IMR-90 (cell line): ENCODE measurements around the gene MYH16. TPM values are rescaled to one million over a fixed set of nuclear protein-coding genes. Genes with fewer than 3 reads are reported as not detected.

Experiments
- ATAC-seq: fragments of 200-7000 bp; cut with Tn5 transposase; 2 replicates; pipeline ENCODE4 v1.9.1; 2020; ENCODE audit warnings: low read depth, mild to moderate bottlenecking, moderate library complexity
- BruUV-seq: library from RNA; stranded (reverse); fragments of 400-500 nt; replicated peaks from 2 replicates; lab custom pipeline; 2021; lab: Mats Ljungman, UMichigan
- CTCF ChIA-PET: fragments of 300-600 bp; formaldehyde crosslinking; extraction: SDS; loops from one replicate; lab custom pipeline; 2021; ENCODE audit warnings: antibody characterized with exemption; lab: Yijun Ruan, JAX
- POLR2A ChIA-PET: fragments of 300-600 bp; sonication (Branson Sonifier 250); formaldehyde crosslinking; loops from one replicate; lab custom pipeline; 2022; ENCODE audit warnings: antibody characterized with exemption; ENCODE audit not compliant: unreplicated experiment; lab: Charles Lee
- DNase-seq: peaks from one replicate; pipeline ENCODE4 v3.0.0; 2013
- H2AFZ ChIP-seq: replicated peaks from 2 replicates; pipeline ENCODE3; 2013; ENCODE audit warnings: low read length, mild to moderate bottlenecking; ENCODE audit not compliant: poor library complexity
- H2AK5ac ChIP-seq: 2 replicates; pipeline ENCODE4 v1.6.1; 2013; ENCODE audit warnings: low read depth, low read length, inconsistent platforms
- H2AK9ac ChIP-seq: replicated peaks from 2 replicates; pipeline ENCODE3; 2013; ENCODE audit warnings: mild to moderate bottlenecking, low read depth, low read length, moderate library complexity; ENCODE audit not compliant: poor library complexity
- H2BK120ac ChIP-seq: 2 replicates; pipeline ENCODE4 v1.6.1; 2013; ENCODE audit warnings: low read depth, low read length, inconsistent platforms
- H2BK15ac ChIP-seq: 3 replicates; pipeline ENCODE4 v1.6.1; 2013; ENCODE audit warnings: low read depth, low read length, inconsistent platforms
- H2BK20ac ChIP-seq: 2 replicates; pipeline ENCODE4 v1.6.1; 2013; ENCODE audit warnings: low read depth, mild to moderate bottlenecking, inconsistent platforms, low read length, moderate library complexity
- H2BK5ac ChIP-seq: 2 replicates; pipeline ENCODE4 v1.6.1; 2013; ENCODE audit warnings: mild to moderate bottlenecking, low read depth, low read length, inconsistent platforms; ENCODE audit not compliant: poor library complexity, severe bottlenecking
- H3K14ac ChIP-seq: replicated peaks from 2 replicates; pipeline ENCODE4 v1.6.1; 2013; ENCODE audit warnings: low read depth, low read length, inconsistent platforms
- H3K18ac ChIP-seq: 2 replicates; pipeline ENCODE4 v1.6.1; 2013; ENCODE audit warnings: low read depth, low read length, control low read depth
- H3K23ac ChIP-seq: 2 replicates; pipeline ENCODE4 v1.6.1; 2013; ENCODE audit warnings: low read depth, low read length, inconsistent platforms
- H3K27ac ChIP-seq: 2 replicates; pipeline ENCODE4 v1.5.1; 2013; ENCODE audit warnings: mild to moderate bottlenecking, control low read depth, low read length; ENCODE audit not compliant: insufficient read depth
- H3K27me3 ChIP-seq: 2 replicates; pipeline ENCODE4 v1.6.1; 2013; ENCODE audit warnings: low read length; ENCODE audit not compliant: control insufficient read depth, insufficient read depth
- H3K36me3 ChIP-seq: 2 replicates; pipeline ENCODE4 v1.6.1; 2013; ENCODE audit warnings: low read length, mixed read lengths; ENCODE audit not compliant: control insufficient read depth, insufficient read depth
- H3K4ac ChIP-seq: 2 replicates; pipeline ENCODE4 v1.6.1; 2013; ENCODE audit warnings: low read depth, low read length, inconsistent platforms
- H3K4me1 ChIP-seq: 2 replicates; pipeline ENCODE4 v1.6.1; 2013; ENCODE audit warnings: low read length, mixed read lengths; ENCODE audit not compliant: control insufficient read depth, insufficient read depth
- H3K4me2 ChIP-seq: 2 replicates; pipeline ENCODE4 v1.6.1; 2013; ENCODE audit warnings: low read depth, mild to moderate bottlenecking, control low read depth, low read length, moderate library complexity
- H3K4me3 ChIP-seq: 2 replicates; pipeline ENCODE4 v1.5.1; 2013; ENCODE audit warnings: low read depth, mild to moderate bottlenecking, control low read depth, low read length, moderate library complexity; ENCODE audit not compliant: insufficient read depth
- H3K56ac ChIP-seq: 2 replicates; pipeline ENCODE4 v1.6.1; 2013; ENCODE audit warnings: low read length, inconsistent platforms; ENCODE audit not compliant: insufficient read depth; ENCODE audit errors: extremely low read depth
- H3K79me1 ChIP-seq, 2 experiments: 2 replicates each; pipeline ENCODE4 v1.6.1; 2013; ENCODE audit warnings: low read length in 2 of 2, inconsistent platforms in 1 of 2, low read depth in 1 of 2
- H3K9ac ChIP-seq: 2 replicates; pipeline ENCODE4 v1.6.1; 2013; ENCODE audit warnings: low read depth, low read length, control low read depth
- H3K9me1 ChIP-seq: 2 replicates; pipeline ENCODE4 v1.6.1; 2013; ENCODE audit warnings: low read length, inconsistent platforms; ENCODE audit not compliant: insufficient read depth
- H3K9me3 ChIP-seq: 2 replicates; pipeline ENCODE4 v1.6.1; 2013; ENCODE audit warnings: low read length; ENCODE audit not compliant: control insufficient read depth, insufficient read depth
- H4K20me1 ChIP-seq: 2 replicates; pipeline ENCODE4 v1.6.1; 2013; ENCODE audit warnings: low read length, inconsistent platforms; ENCODE audit not compliant: insufficient read depth
- H4K5ac ChIP-seq: 2 replicates; pipeline ENCODE4 v1.6.1; 2013; ENCODE audit warnings: mild to moderate bottlenecking, low read depth, low read length, control low read depth
- H4K8ac ChIP-seq, 2 experiments: 2 replicates each; pipeline ENCODE4 v1.6.1; 2013; ENCODE audit warnings: low read depth in 2 of 2, low read length in 2 of 2, control low read depth in 1 of 2, inconsistent platforms in 1 of 2
- H4K91ac ChIP-seq: 2 replicates; pipeline ENCODE4 v1.6.1; 2013; ENCODE audit warnings: low read depth, low read length, inconsistent platforms; ENCODE audit not compliant: insufficient read depth
- BHLHE40 ChIP-seq: fragments of 150-350 bp; IDR thresholded peaks from 2 replicates; pipeline ENCODE4 v1.6.1; 2016; ENCODE audit warnings: mild to moderate bottlenecking, low read depth, low read length
- CHD1 ChIP-seq: IDR thresholded peaks from 2 replicates; pipeline ENCODE4 v1.6.1; 2012; ENCODE audit warnings: low read depth, low read length, improper control_type of control experiment
- FOS ChIP-seq: fragments of 150-350 bp; IDR thresholded peaks from 2 replicates; pipeline ENCODE4 v1.6.1; 2016; ENCODE audit warnings: low read depth, low read length
- MAFK ChIP-seq: IDR thresholded peaks from 2 replicates; pipeline ENCODE4 v1.6.1; 2012; ENCODE audit warnings: low read depth, low read length, improper control_type of control experiment
- MAZ ChIP-seq: IDR thresholded peaks from 2 replicates; pipeline ENCODE4 v1.6.1; 2012; ENCODE audit warnings: low read depth, mild to moderate bottlenecking, low read length, improper control_type of control experiment, moderate library complexity, borderline replicate concordance
- MXI1 ChIP-seq: IDR thresholded peaks from 2 replicates; pipeline ENCODE4 v1.6.1; 2012; ENCODE audit warnings: low read depth, mild to moderate bottlenecking, low read length, moderate library complexity, borderline replicate concordance
- NFE2L2 ChIP-seq: fragments of 150-350 bp; IDR thresholded peaks from 2 replicates; pipeline ENCODE4 v1.6.1; 2016; ENCODE audit warnings: low read depth, mild to moderate bottlenecking, low read length
- POLR2A ChIP-seq: IDR thresholded peaks from 2 replicates; pipeline ENCODE4 v1.6.1; 2012; ENCODE audit warnings: mild to moderate bottlenecking, low read depth, low read length
- RAD21 ChIP-seq: IDR thresholded peaks from 2 replicates; pipeline ENCODE4 v1.6.1; 2012; ENCODE audit warnings: low read length, improper control_type of control experiment
- RCOR1 ChIP-seq: IDR thresholded peaks from 2 replicates; pipeline ENCODE4 v1.6.1; 2012; ENCODE audit warnings: mild to moderate bottlenecking, low read length, improper control_type of control experiment; ENCODE audit not compliant: insufficient replicate concordance
- RFX5 ChIP-seq: IDR thresholded peaks from 2 replicates; pipeline ENCODE4 v1.8.0; 2012; ENCODE audit warnings: low read depth, mild to moderate bottlenecking, low read length, moderate library complexity
- SMC3 ChIP-seq: fragments of 150-350 bp; IDR thresholded peaks from 2 replicates; pipeline ENCODE4 v1.6.1; 2016; ENCODE audit warnings: low read depth, mild to moderate bottlenecking, antibody characterized with exemption, low read length, moderate library complexity
- WGBS, 2 experiments: methylation state at CpG; one replicate each; pipeline versions ENCODE4 v1.1.5 to v1.1.7; 2013; ENCODE audit warnings: missing lambda C conversion rate in 2 of 2; ENCODE audit not compliant: insufficient read length in 1 of 2; ENCODE audit errors: extremely low coverage in 2 of 2; 5-methylcytosine and 5-hydroxymethylcytosine counted together
- dilution Hi-C: fragments of 300-500 bp; cut with HindIII; formaldehyde crosslinking; loops from one replicate; pipeline ENCODE4 v1.14.3; 2018; ENCODE audit warnings: low sequenced_read_pairs; ENCODE audit not compliant: unreplicated experiment
- in situ Hi-C: fragments of 300-500 bp; cut with MboI; formaldehyde crosslinking; loops from 3 replicates; pipeline ENCODE4 v1.14.3; 2019; ENCODE audit warnings: low sequenced_read_pairs, inconsistent platforms, mixed read lengths
- intact Hi-C: fragments of 100-400 bp; cut with micrococcal nuclease; formaldehyde crosslinking; loops from 2 replicates; pipeline ENCODE4 v1.10.0; 2022
- polyA plus RNA-seq, 3 experiments: library from polyadenylated mRNA; depleted of rRNA; stranded (reverse); fragments of >200 nt; gene quantifications; 2 replicates each; pipeline ENCODE4 v1.2.3, GENCODE V29; 2012; ENCODE audit warnings: low replicate concordance in 1 of 3
- total RNA-seq: library from RNA; depleted of rRNA; stranded (reverse); fragments of >200 nt; gene quantifications from 2 replicates; pipeline ENCODE4 v1.2.3, GENCODE V29; 2012
- TF ChIP-seq, protein P1 (sequence below): fragments of 150-350 bp; IDR thresholded peaks from 2 replicates; pipeline ENCODE4 v1.6.1; 2017; ENCODE audit warnings: mild to moderate bottlenecking, antibody characterized with exemption, low read length, low read depth
- TF ChIP-seq, protein P2 (sequence below): fragments of 150-350 bp; IDR thresholded peaks from 2 replicates; pipeline ENCODE4 v1.6.1; 2016; ENCODE audit warnings: low read depth, mild to moderate bottlenecking, low read length, moderate library complexity, borderline replicate concordance
- TF ChIP-seq, protein P3 (sequence below): conservative IDR thresholded peaks from 2 replicates; pipeline ENCODE4 v1.5.1; 2012; ENCODE audit warnings: mild to moderate bottlenecking, low read depth, low read length, improper control_type of control experiment

The MYH16 gene
- total and polyA plus RNA-seq, 2 of the 4 experiments (the other 2 are of a cell fraction), result 0.09 to 0.18 TPM

DNA sequence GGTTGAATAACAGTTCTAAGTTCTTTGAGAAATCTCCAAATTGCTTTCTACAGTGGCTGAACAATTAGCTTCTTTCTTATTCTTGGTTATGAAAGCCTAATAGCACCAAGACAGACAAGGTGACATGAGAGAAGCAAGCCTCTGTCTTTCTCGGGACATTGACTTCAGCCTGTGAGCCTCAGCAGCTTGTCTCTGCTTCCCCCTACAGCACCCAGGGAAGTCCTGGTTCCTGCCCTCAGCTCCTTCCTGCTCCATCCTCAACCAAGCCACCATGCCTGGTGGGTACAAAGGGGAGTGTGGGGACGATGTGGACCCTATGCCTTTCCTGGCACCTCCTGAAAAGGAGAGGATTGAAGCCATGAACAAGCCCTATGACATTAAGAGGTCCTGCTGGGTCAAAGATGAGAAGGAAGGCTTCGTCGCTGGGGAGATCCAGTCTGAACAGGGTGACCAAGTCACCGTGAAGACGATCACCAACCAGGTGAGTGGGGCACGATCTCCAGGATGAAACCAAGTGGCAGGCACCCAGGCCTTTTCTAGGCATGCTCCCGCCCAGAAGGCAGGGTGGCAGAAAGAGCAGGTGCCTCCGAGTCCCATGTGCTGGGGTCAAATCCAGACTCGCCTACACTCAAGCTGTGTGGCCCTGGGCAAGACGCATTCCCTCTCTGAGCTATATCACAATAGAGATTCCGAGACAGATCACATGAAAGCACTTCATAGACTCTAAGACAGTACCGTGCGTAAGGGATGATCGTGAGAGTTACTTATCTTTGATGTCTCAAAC, 33.9 kb upstream of the MYH16 start:
- POLR2A ChIA-PET, result no interaction called here
- TF ChIP-seq RCOR1 (no peak), MAFK (no peak), RAD21 (no peak), CHD1 (no peak), SMC3 (no peak), RFX5 (no peak), MAZ (no peak), BHLHE40 (no peak), FOS (no peak), MXI1 (no peak), POLR2A (no peak), NFE2L2 (no peak)
- TF ChIP-seq, protein P1, sequence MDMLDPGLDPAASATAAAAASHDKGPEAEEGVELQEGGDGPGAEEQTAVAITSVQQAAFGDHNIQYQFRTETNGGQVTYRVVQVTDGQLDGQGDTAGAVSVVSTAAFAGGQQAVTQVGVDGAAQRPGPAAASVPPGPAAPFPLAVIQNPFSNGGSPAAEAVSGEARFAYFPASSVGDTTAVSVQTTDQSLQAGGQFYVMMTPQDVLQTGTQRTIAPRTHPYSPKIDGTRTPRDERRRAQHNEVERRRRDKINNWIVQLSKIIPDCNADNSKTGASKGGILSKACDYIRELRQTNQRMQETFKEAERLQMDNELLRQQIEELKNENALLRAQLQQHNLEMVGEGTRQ, result no peak
- TF ChIP-seq, protein P2, sequence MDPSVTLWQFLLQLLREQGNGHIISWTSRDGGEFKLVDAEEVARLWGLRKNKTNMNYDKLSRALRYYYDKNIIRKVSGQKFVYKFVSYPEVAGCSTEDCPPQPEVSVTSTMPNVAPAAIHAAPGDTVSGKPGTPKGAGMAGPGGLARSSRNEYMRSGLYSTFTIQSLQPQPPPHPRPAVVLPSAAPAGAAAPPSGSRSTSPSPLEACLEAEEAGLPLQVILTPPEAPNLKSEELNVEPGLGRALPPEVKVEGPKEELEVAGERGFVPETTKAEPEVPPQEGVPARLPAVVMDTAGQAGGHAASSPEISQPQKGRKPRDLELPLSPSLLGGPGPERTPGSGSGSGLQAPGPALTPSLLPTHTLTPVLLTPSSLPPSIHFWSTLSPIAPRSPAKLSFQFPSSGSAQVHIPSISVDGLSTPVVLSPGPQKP, result no peak
- TF ChIP-seq, protein P3, sequence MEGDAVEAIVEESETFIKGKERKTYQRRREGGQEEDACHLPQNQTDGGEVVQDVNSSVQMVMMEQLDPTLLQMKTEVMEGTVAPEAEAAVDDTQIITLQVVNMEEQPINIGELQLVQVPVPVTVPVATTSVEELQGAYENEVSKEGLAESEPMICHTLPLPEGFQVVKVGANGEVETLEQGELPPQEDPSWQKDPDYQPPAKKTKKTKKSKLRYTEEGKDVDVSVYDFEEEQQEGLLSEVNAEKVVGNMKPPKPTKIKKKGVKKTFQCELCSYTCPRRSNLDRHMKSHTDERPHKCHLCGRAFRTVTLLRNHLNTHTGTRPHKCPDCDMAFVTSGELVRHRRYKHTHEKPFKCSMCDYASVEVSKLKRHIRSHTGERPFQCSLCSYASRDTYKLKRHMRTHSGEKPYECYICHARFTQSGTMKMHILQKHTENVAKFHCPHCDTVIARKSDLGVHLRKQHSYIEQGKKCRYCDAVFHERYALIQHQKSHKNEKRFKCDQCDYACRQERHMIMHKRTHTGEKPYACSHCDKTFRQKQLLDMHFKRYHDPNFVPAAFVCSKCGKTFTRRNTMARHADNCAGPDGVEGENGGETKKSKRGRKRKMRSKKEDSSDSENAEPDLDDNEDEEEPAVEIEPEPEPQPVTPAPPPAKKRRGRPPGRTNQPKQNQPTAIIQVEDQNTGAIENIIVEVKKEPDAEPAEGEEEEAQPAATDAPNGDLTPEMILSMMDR, result no peak

More for the DNA sequence above, 33.9 kb upstream of the MYH16 start:
- Histone ChIP-seq H4K20me1 (no peaks in the 10 kb centered on the region), H3K18ac (no peak overlapping the region), H3K23ac (no peak overlapping the region), H3K56ac (no peak overlapping the region), H3K27me3 (peaks cover 11% of the 10 kb centered on the region), H4K8ac (no peak overlapping the region), H2BK20ac (no peak overlapping the region), H3K36me3 (no peaks in the 10 kb centered on the region), H2AK5ac (no peak overlapping the region), H3K27ac (no peak overlapping the region), H3K4ac (no peak overlapping the region), H3K9ac (no peak overlapping the region), H3K4me1 (no peaks in the 10 kb centered on the region), H3K9me3 (peaks cover 3% of the 10 kb centered on the region; the same call in 1 of the 2 replicates), H3K4me2 (no peak overlapping the region), H2AK9ac (no peak overlapping the region), H4K91ac (no peak overlapping the region), H2BK15ac (no peak overlapping the region), H4K5ac (no peak overlapping the region), H3K14ac (no peak overlapping the region), H3K4me3 (no peak overlapping the region), H2AFZ (no peak overlapping the region), H3K9me1 (no peaks in the 10 kb centered on the region), H3K79me1 (no peaks in the 10 kb centered on the region), H2BK5ac (no peak overlapping the region), H2BK120ac (no peak overlapping the region)
- no TSS peak for BruUV-seq
- DNase-seq (no peak), ATAC-seq (no peak)
- dilution Hi-C loops, result no loop called here
- intact Hi-C loops, result no loop called here
- in situ Hi-C loops, result no loop called here
- CTCF ChIA-PET, result interaction anchor here (1.8 kb wide), 1 partner anchor 9 kb away, joined by 4 read pairs; no protein-coding TSS in a partner anchor
- WGBS, 2 experiments, result 84% methylated on average over 8 of the region's 15 CpGs; no CpG with 5 or more reads in 1 of the 2 experiments
